Activated naive CD4-positive, alpha-beta T cell treated with anti-CD3 and anti-CD28 coated beads for 36 hours (primary cell): Measurements from ENCODE around the gene MRM1. TPM values are rescaled to one million over a fixed set of nuclear protein-coding genes. Genes with fewer than 3 reads are reported as not detected.
"Not testable (repeated sequence)": the region's sequence is repeated elsewhere in the genome, so short reads cannot be mapped to it uniquely, and the experiment has no call there.

Experiments used
- CTCF ChIA-PET: fragments of 350-600 bp; sonication (Branson Sonifier 250); formaldehyde crosslinking; loops from one replicate; lab custom pipeline; 2021; ENCODE audit warnings: antibody characterized with exemption; lab: Charles Lee
- DNase-seq: peaks from one replicate; pipeline ENCODE4 v3.0.0-alpha.2; 2020
- H3K27ac Mint-ChIP-seq: one replicate; pipeline ENCODE4 v1.8.0; 2021; ENCODE audit warnings: mild to moderate bottlenecking, mixed read lengths
- H3K27me3 Mint-ChIP-seq: one replicate; pipeline ENCODE4 v1.8.0; 2021; ENCODE audit warnings: low read depth, mixed read lengths
- H3K36me3 Mint-ChIP-seq: one replicate; pipeline ENCODE4 v1.8.0; 2021; ENCODE audit warnings: low read depth, mixed read lengths
- H3K4me1 Mint-ChIP-seq: one replicate; pipeline ENCODE4 v1.8.0; 2021; ENCODE audit warnings: low read depth, mixed read lengths
- H3K4me3 Mint-ChIP-seq: one replicate; pipeline ENCODE4 v1.8.0; 2021; ENCODE audit warnings: mild to moderate bottlenecking, moderate library complexity, mixed read lengths
- H3K9me3 Mint-ChIP-seq: one replicate; pipeline ENCODE4 v1.8.0; 2021; ENCODE audit warnings: mixed read lengths
- intact Hi-C: fragments of 100-400 bp; cut with micrococcal nuclease; formaldehyde crosslinking; loops from one replicate; pipeline ENCODE4 v1.15.1; 2023
- total RNA-seq, 2 experiments: library from RNA; stranded (reverse); gene quantifications; one replicate each; pipeline ENCODE4 v1.2.3, GENCODE V29; 2021

Gene MRM1
- total RNA-seq, 2 experiments from 2014 or later = 11.0 to 11.3 TPM

DNA sequence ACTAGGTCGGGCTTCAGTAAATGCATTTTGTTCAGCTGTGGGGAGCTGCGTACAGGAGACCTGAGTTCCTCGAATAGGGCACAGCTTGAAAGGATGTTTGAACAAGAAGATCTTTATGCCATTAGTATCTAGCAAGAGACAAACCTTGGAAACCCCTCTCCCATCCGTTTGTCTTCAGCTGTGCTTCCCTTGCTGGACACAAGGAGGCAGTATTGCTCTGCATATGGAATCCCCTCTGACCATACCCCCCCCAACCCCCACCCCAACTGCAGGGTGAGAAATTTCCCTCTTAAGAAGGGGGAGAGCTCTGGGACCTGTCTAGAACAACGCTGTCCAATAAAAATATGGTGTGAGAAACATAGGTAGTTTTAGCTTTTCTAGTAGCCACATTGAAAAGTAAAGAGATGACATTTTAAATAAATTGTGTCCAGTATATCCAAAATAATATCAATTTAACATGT, 1.6 kb downstream of the MRM1 start:
- H3K4me3 Mint-ChIP-seq = peak overlapping the region; percentile 87
- DNase-seq = peak; percentile 82
- intact Hi-C loops = loop anchor here (1.0 to 5.0 kb wide), 5 partner anchors 58 to 803 kb away; partner anchors contain the start of genes ACACA, GGNBP2, MYO19 and PIGW
- no peaks in the 10 kb centered on the region for H3K9me3 Mint-ChIP-seq
- no peaks in the 10 kb centered on the region for H3K27me3 Mint-ChIP-seq
- H3K36me3 Mint-ChIP-seq = peaks cover 18% of the 10 kb centered on the region
- H3K4me1 Mint-ChIP-seq = peaks cover 39% of the 10 kb centered on the region
- CTCF ChIA-PET = interaction anchor here (0.6 to 3.9 kb wide), 23 partner anchors 10 to 838 kb away, joined by 3 to 33 read pairs (median 4); partner anchors contain the start of gene DHRS11
- no peak overlapping the region for H3K27ac Mint-ChIP-seq

DNA sequence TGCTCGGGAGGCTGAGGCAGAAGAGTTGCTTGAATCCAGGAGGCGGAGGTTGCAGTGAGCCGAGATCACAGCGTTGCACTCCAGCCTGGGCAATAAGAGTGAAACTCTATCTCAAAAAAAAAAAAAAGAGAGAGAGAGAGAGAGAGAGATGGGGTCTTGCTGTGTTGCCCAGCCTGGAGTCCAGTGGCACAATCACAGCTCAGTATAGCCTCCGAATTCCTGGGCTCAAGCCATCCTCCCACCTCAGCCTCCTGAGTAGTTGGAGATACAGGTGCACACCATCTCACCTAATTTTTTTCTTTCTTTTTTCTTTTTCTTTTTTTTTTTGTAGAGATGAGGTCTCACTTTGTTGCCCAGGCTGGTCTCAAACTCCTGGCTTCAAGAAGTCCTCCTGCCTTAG, 3.6 kb downstream of the MRM1 start:
- H3K9me3 Mint-ChIP-seq, H3K27me3 Mint-ChIP-seq, H3K27ac Mint-ChIP-seq, intact Hi-C loops, DNase-seq, H3K4me3 Mint-ChIP-seq: not testable (repeated sequence)
- Mint-ChIP-seq H3K4me1 (peaks cover 50% of the 10 kb centered on the region), H3K36me3 (peaks cover 23% of the 10 kb centered on the region)
- CTCF ChIA-PET = interaction anchor here (0.6 kb wide), 1 partner anchor 1736 kb away, joined by 7 read pairs; no protein-coding TSS in a partner anchor

DNA sequence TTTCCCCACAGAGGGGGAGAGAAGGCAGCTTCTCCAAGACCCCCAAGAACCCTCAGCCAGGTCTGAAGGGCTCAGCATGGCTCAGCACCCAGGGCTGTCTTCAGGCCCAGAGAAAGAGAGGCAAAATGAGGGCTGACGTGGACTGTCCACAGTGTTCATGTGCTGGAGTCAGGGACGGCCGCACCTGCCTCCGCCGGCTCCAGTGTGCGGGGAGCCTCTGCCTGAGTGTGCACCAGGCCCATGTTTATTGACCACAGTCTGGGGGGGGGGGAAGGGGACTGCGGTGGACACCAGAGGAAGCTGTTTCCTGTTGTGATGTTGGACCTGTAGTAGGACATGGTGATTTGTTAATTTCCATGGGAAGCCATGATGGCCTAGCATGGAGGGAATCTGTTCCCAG, 6.9 kb downstream of the MRM1 start:
- H3K4me1 Mint-ChIP-seq = peaks cover 39% of the 10 kb centered on the region
- CTCF ChIA-PET = no interaction called here
- H3K27me3 Mint-ChIP-seq = no peaks in the 10 kb centered on the region
- H3K36me3 Mint-ChIP-seq = peaks cover 23% of the 10 kb centered on the region
- no peak for DNase-seq
- intact Hi-C loops = no loop called here
- no peaks in the 10 kb centered on the region for H3K9me3 Mint-ChIP-seq
- H3K27ac Mint-ChIP-seq = no peak overlapping the region
- no peak overlapping the region for H3K4me3 Mint-ChIP-seq

DNA sequence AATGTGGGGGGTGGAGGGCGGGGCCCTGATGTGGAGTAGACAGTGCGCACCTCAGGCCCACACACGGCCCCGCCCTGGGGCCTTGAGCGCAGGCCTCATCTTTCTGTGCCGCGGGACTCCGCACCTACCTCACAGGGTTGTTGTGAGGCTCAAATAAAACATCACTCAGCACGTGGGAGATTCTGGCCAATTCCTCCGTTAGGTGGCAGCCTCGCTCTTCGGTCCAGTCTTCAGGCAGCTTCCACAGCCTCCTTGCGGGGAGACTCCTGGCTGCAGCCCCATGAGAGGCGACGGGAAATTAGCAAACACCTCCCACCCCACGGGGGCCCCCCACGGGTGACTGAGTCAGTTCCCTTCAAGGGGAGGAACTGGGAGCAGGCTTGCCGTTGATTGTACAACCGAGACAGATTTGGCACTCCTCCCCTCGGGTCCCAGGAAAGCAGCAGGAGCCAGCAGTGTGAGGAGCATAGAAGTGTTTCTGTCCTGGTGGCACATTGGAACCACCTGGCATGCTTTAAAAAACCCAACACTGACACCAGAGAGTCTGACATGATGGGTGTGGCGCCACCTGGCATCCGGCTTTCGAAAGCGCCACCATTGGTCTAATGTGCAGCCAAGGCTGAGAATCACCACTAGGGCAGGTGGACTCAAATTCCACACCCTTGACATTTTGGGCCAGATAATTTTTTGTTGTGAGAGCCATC, 7.6 kb downstream of the MRM1 start:
- Mint-ChIP-seq H3K27ac (no peak overlapping the region), H3K9me3 (no peaks in the 10 kb centered on the region), H3K4me1 (peaks cover 36% of the 10 kb centered on the region), H3K27me3 (no peaks in the 10 kb centered on the region), H3K36me3 (peaks cover 23% of the 10 kb centered on the region), H3K4me3 (no peak overlapping the region)
- CTCF ChIA-PET = no interaction called here
- intact Hi-C loops = no loop called here
- peak; percentile 24 for DNase-seq

DNA sequence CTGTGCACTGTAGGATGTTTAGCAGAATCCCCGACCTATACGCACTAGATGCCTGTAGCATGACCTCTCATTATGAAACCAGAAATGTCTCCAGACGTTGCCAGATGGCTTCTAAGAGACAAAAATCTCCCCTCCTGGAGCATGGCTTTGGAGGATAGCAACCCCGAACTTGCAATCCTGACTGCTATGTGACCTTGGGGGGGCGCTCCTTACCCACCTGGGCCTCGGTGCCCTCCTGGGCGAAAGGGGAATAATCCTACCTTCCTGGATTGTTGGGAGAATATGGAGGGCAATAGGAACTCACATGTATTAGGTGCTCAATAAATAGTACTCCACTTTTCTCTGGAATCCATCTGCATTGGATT, 8.1 kb downstream of the MRM1 start:
- Mint-ChIP-seq H3K4me1 (peaks cover 30% of the 10 kb centered on the region), H3K27me3 (no peaks in the 10 kb centered on the region), H3K27ac (no peak overlapping the region), H3K9me3 (no peaks in the 10 kb centered on the region), H3K4me3 (no peak overlapping the region), H3K36me3 (peaks cover 17% of the 10 kb centered on the region)
- CTCF ChIA-PET = interaction anchor here (0.6 kb wide), 2 partner anchors 10 to 816 kb away, joined by 4 to 7 read pairs; no protein-coding TSS in a partner anchor
- no peak for DNase-seq
- intact Hi-C loops = no loop called here

DNA sequence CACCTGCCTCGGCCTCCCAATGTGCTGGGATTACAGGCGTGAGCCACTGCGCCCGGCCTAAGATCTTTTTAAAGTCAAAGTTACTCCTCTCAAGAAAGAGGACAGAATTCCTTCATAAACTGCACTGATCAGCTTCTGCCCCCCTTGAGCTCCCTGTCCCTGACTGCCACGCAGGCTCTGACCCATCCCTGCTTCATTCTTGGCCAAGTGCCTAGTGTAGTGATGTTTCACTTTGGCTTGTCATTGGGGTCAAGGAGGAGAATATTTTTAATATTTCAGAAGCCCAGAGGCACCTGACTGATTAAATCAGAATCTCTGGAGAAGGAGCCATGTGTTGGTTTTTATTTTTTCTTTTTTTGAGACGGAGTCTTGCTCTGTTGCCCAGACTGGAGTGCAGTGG, 9.1 kb downstream of the MRM1 start:
- CTCF ChIA-PET = interaction anchor here (1.0 kb wide), 1 partner anchor 703 kb away, joined by 3 read pairs; no protein-coding TSS in a partner anchor
- DNase-seq = no peak
- Mint-ChIP-seq H3K27ac (no peak overlapping the region), H3K27me3 (no peaks in the 10 kb centered on the region), H3K9me3 (no peaks in the 10 kb centered on the region), H3K4me1 (peaks cover 23% of the 10 kb centered on the region), H3K4me3 (no peak overlapping the region), H3K36me3 (peaks cover 12% of the 10 kb centered on the region)
- intact Hi-C loops = no loop called here

DNA sequence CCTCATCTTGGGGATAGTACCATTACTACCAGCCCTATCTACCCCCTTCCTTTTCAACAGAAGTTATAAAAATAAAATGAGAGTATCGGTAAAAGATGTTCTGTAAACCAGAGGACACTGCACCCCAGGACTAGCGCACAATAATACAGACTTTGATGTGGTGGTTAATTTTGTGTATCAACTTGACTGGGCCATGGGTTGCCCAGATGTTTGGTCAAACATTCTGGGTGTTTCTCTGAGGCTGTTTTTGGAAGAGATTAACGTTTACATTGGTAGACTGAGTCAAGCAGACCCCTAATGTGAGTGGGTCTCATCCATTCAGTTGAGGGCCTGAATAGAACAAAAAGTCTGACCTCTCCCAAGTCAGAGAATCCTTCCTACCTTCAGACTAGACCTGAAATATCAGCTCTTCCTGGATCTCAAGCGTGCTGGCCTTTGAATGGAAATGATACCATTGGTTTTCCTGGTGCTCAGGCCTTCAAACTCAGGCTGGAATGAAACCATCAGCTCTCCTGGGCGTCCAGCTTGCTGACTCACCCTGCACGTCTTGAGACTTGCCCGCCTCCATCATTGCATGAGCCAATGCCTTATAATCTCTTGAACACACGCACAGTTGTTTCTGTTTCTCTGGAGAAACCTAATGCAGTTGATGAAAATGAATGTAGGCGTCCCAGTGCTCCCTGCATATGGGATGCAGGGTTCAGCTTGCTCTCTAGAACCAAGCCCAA, 10.1 kb downstream of the MRM1 start:
- H3K27me3 Mint-ChIP-seq = no peaks in the 10 kb centered on the region
- intact Hi-C loops = no loop called here
- DNase-seq = no peak

DNA sequence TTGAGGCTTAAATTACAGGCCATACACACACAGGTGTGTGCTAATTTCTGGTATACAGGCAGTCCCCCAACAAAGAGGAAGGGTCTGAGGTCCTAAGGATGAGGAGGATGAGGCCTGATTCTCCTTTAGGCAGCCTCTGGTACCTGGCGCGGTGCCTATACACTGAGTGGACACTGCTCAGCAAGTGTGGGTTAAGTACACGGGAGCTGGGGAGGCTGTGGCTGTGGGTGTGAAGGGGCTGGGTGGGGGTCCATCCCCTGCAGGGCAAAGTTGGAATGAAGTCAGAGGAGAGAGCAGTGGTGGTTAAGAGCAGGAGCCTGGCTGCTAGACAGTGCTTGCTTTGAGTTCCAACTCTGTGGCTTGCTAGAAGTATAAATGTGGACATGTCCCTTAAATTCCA, 10.9 kb downstream of the MRM1 start:
- DNase-seq = no peak
- Mint-ChIP-seq H3K36me3 (peaks cover 7% of the 10 kb centered on the region), H3K9me3 (no peaks in the 10 kb centered on the region), H3K27ac (no peak overlapping the region), H3K4me3 (no peak overlapping the region), H3K27me3 (no peaks in the 10 kb centered on the region), H3K4me1 (peaks cover 16% of the 10 kb centered on the region)
- CTCF ChIA-PET = no interaction called here
- intact Hi-C loops = no loop called here

More for the DNA sequence above, 10.1 kb downstream of the MRM1 start:
- Mint-ChIP-seq H3K4me1 (peaks cover 16% of the 10 kb centered on the region), H3K36me3 (peaks cover 7% of the 10 kb centered on the region), H3K4me3 (no peak overlapping the region), H3K9me3 (no peaks in the 10 kb centered on the region), H3K27ac (no peak overlapping the region)
- CTCF ChIA-PET = no interaction called here

DNA sequence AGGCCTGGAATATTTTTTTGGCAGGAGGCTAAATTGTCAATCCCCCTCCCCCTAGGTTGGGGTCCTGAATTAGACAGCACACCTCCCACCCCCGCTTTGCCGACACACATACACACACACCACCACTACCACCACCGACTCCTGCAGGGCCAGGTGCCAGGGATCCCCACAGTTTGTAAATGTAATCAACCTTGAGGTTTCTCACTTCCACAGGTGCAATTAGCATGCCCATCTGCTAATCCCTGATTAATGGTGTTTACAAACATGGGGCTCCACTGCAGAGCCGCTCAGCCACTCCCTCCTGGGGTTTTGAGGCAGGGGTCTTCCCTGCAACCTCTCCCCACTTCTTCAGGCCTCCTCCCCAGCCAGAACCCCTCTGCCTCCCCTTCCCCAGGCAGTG, 11.8 kb downstream of the MRM1 start:
- intact Hi-C loops = no loop called here
- CTCF ChIA-PET = interaction anchor here (1.2 kb wide), 1 partner anchor 15 kb away, joined by 3 read pairs; no protein-coding TSS in a partner anchor
- Mint-ChIP-seq H3K27ac (no peak overlapping the region), H3K4me1 (peaks cover 9% of the 10 kb centered on the region), H3K36me3 (peaks cover 3% of the 10 kb centered on the region), H3K4me3 (no peak overlapping the region), H3K27me3 (no peaks in the 10 kb centered on the region), H3K9me3 (no peaks in the 10 kb centered on the region)
- DNase-seq = no peak

DNA sequence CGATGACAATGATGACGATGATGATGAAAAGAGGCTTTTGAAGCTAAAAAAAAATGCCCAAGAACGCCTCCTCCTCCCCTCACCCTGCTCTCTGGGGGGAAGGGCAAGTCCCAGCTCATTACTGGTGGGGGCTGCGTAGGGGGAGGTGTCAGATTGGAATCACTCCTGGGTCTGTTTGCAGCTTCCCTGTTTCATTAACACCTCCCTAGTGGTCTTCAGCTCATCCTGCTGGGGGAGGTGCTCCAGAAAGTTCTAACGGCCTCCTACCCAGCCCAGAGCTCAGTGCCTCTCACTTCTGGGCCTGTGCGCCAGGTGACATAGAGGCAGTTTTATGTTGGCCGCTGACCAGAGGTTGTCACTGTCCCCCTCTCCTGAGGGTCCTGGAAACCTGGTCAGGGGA, 12.7 kb downstream of the MRM1 start:
- Mint-ChIP-seq H3K9me3 (no peaks in the 10 kb centered on the region), H3K36me3 (no peaks in the 10 kb centered on the region), H3K4me1 (peaks cover 1% of the 10 kb centered on the region), H3K4me3 (no peak overlapping the region), H3K27me3 (no peaks in the 10 kb centered on the region), H3K27ac (no peak overlapping the region)
- intact Hi-C loops = no loop called here
- no peak for DNase-seq
- CTCF ChIA-PET = interaction anchor here (1.0 to 1.2 kb wide), 2 partner anchors 10 to 14 kb away, joined by 3 to 7 read pairs; no protein-coding TSS in a partner anchor

DNA sequence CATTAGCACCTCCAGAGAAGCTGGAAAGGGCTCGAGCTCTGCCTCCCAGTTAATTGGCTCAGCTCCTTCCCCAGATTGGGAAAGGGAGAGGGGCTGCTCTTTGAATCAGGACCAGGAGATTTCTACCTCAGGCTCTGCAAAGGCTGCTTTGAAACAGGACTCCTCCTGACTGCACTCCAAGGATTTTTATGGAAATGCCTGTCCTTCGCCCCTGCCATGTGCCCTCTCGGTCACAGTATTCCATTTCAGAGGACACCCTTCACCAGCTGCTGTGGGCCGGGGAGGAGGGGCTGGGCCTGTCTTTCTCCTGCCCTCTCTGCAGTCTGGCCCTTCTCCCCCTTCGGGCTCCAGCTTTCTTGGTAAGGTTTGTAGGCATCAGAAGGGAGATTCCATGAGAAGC, 13.6 kb downstream of the MRM1 start:
- Mint-ChIP-seq H3K36me3 (no peaks in the 10 kb centered on the region), H3K4me1 (no peaks in the 10 kb centered on the region), H3K4me3 (no peak overlapping the region), H3K27ac (no peak overlapping the region), H3K27me3 (no peaks in the 10 kb centered on the region), H3K9me3 (no peaks in the 10 kb centered on the region)
- intact Hi-C loops = no loop called here
- no peak for DNase-seq
- CTCF ChIA-PET = interaction anchor here (1.1 to 3.2 kb wide), 2 partner anchors 11 to 12 kb away, joined by 4 to 7 read pairs; no protein-coding TSS in a partner anchor
